LNCaP clone FGC (cell line): ENCODE results near the gene CNGA3.
"Not testable (repeated sequence)": the region's sequence is repeated elsewhere in the genome, so short reads cannot be mapped to it uniquely, and the experiment has no call there.

Experiments
- DNase-seq: peaks from one replicate; pipeline ENCODE4 v3.0.0-alpha.2; 2011; ENCODE audit warnings: low read depth
- H3K4me3 ChIP-seq: 2 replicates; pipeline ENCODE4 v1.5.1; 2011; ENCODE audit warnings: mild to moderate bottlenecking, low read depth, low read length, control low read depth
- CTCF ChIP-seq: IDR thresholded peaks from 2 replicates; pipeline ENCODE4 v1.5.1; 2012; ENCODE audit warnings: mild to moderate bottlenecking; ENCODE audit not compliant: control insufficient read depth, insufficient read depth; ENCODE audit errors: extremely low read depth

CNGA3 gene

DNA sequence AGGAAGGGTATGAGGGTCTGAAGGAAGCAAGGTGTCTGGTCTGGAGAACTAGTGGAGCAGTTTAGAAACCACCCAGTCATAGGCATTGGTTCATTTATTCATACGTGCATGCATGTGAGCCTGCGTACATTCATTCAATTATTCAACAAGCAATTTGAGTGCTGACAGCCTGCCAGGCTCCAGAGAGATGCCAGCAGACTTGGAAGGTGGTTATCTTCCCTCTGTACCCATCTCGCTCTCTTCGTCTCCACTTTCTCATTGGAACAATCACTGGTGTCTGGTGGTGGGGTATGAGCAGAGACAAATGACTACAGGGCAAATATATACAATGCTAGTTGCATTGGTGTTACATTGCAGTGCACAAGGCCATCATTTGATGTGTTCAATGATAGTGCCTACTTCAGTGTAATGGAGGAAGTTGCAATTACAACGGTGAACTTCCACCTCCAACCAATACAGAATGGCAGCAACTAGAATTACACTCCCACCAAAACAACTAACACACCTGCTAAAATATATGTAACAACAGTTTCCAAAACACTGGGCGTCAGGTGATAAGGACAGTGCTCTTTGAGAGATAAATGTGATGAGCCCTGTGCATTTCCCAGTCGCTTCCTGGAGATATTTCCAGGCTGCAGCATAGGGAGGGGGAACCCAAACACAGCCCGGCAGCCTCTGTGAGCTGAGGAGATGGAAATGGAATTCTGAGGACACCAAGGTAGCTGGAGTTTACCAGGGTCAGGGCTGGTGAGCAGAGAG lies 32.6 kb upstream of the CNGA3 start:
- DNase-seq, result no peak
- no peak for TF ChIP-seq CTCF
- no peak overlapping the region for H3K4me3 ChIP-seq

DNA sequence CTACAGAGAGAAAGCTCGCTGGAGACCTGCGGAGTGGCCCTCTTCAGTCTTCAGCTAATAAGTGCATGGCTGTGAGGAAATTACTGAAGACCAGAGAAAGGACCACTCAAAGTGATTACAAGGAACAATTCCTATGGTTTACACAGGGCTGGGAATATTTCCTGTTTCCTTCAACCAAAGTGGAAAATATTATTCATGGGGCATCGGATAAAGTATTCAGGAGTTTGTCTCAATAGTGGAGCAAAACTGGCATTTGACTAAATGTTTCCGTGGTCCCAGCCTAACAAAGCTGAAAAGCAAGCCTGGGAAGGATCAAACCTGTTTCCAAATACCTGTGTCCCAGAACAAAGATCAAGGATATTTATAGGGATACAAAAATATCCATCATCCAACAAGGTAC lies 32.0 kb upstream of the CNGA3 start:
- DNase-seq, result no peak
- no peak overlapping the region for H3K4me3 ChIP-seq
- no peak for TF ChIP-seq CTCF

- H3K4me3 ChIP-seq, result no peak overlapping the region
- no peak for TF ChIP-seq CTCF
- DNase-seq, result no peak
These were observed 30.3 kb upstream of the CNGA3 start for GRCh38 chr2:98315957-98316356.

DNA sequence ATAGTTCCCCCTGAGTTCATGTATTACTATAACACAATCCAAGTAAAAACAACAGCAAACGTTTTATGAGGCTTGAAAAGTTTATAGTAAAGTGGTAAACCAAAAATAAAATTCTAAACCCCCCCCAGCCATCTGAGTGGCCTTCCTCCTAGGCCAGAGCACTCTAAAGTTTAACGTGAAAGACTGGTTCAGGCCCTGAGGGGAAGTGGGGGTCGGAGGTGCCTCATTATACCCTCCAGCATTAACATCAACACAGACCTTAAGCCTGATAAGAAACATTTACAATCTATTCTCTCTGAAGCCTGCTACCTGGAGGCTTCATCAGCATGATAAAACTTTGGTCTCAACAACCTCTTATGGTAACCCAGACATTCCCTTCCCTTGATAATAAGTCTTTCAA lies 29.0 kb upstream of the CNGA3 start:
- no peak for TF ChIP-seq CTCF
- no peak overlapping the region for H3K4me3 ChIP-seq
- no peak for DNase-seq

- not testable (repeated sequence) for H3K4me3 ChIP-seq, DNase-seq
These were observed 26.1 kb upstream of the CNGA3 start for GRCh38 chr2:98320171-98320570.

- no peak for TF ChIP-seq CTCF
- H3K4me3 ChIP-seq, result no peak overlapping the region
- no peak for DNase-seq
These were observed 22.1 kb upstream of the CNGA3 start for GRCh38 chr2:98324181-98324580.

DNA sequence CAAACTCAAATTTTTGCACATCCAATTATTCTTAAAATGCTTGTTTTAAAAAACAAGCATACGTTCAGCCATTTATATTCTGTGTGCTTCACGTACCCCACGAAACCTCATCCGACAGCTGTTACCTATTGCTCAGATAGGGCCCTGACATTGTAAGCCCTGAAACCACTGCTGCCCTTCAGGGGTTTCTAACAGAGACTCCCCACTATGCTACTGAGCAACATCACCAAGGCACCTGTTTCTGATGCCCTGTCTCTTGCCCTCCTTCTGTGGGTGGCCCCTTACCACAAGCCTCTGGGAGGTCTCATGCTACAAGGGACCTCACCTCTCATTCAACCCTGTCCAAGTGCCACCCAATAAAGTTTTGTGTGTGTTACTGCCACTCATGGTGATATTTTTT lies 18.5 kb upstream of the CNGA3 start:
- no peak overlapping the region for H3K4me3 ChIP-seq
- no peak for DNase-seq
- no peak for TF ChIP-seq CTCF
